Heart left ventricle (tissue), 16 donors: ENCODE results near the gene NUDT8. TPM values are rescaled to one million over a fixed set of nuclear protein-coding genes. Genes with fewer than 3 reads are reported as not detected.
A peak's percentile ranks its signal among the peaks of the same experiment; 100 is the strongest.

Source experiments
- ATAC-seq, 4 donors: fragments of 200-7000 bp; cut with Tn5 transposase; one replicate each; pipeline ENCODE4 v1.9.1; 2020 to 2022; ENCODE audit warnings: moderate library complexity in 4 of 4, mild to moderate bottlenecking in 3 of 4, moderate number of reproducible peaks in 1 of 4
- DNase-seq, 5 donors: peaks; one replicate each; pipeline ENCODE4 v3.0.0-alpha.2; 2020
- H3K27ac ChIP-seq, 12 donors: fragments of 200-600 bp; sonication (generic) in 4 of 12; one replicate each; pipeline versions ENCODE4 v1.5.0 to v1.8.0; 2016 to 2022; ENCODE audit warnings: mild to moderate bottlenecking in 2 of 12
- H3K27me3 ChIP-seq, 9 donors: fragments of 200-600 bp; sonication (generic) in 2 of 9; one replicate each; pipeline versions ENCODE4 v1.5.1 to v1.8.0; 2016 to 2022; ENCODE audit warnings: mild to moderate bottlenecking in 3 of 9
- H3K36me3 ChIP-seq, 9 donors: fragments of 200-600 bp; sonication (generic) in 2 of 9; one replicate each; pipeline versions ENCODE4 v1.5.0 to v1.8.0; 2018 to 2022; ENCODE audit warnings: mild to moderate bottlenecking in 2 of 9
- H3K4me1 ChIP-seq, 12 donors: fragments of 200-600 bp; sonication (generic) in 4 of 12; one replicate each; pipeline versions ENCODE4 v1.5.0 to v1.8.0; 2016 to 2022; ENCODE audit warnings: mild to moderate bottlenecking in 3 of 12
- H3K4me3 ChIP-seq, 12 donors: fragments of 200-600 bp; sonication (generic) in 4 of 12; one replicate each; pipeline versions ENCODE4 v1.5.0 to v1.8.0; 2017 to 2022; ENCODE audit warnings: mild to moderate bottlenecking in 9 of 12, moderate library complexity in 4 of 12
- H3K9me3 ChIP-seq, 12 donors: fragments of 200-600 bp; sonication (generic) in 4 of 12; one replicate each; pipeline versions ENCODE4 v1.5.0 to v1.8.0; 2016 to 2022; ENCODE audit warnings: mild to moderate bottlenecking in 1 of 12
- CTCF ChIP-seq, 12 donors: fragments of 200-600 bp; sonication (generic) in 4 of 12; IDR thresholded peaks; one replicate each; pipeline versions ENCODE4 v1.5.0 to v1.8.0; 2018 to 2022; ENCODE audit warnings: antibody characterized with exemption in 12 of 12, mild to moderate bottlenecking in 5 of 12
- POLR2A ChIP-seq, 2 donors: fragments of 450-650 bp; IDR thresholded peaks; one replicate each; pipeline ENCODE4 v1.6.1; 2017; ENCODE audit warnings: antibody characterized with exemption in 2 of 2, mild to moderate bottlenecking in 2 of 2, moderate library complexity in 2 of 2
- WGBS, 4 donors: extraction: QIAGEN DNeasy Blood & Tissue Kit in 2 of 4; methylation state at CpG; one replicate each; pipeline versions ENCODE4 v1.1.5 to v1.1.7; 2013 to 2018; 5-methylcytosine and 5-hydroxymethylcytosine counted together
- intact Hi-C, 10 donors: fragments of 100-400 bp; cut with DNase I; formaldehyde crosslinking; loops; one replicate each; pipeline versions ENCODE4 v1.11.1 to v1.14.2; 2022
- polyA plus RNA-seq, 2 donors: library from polyadenylated mRNA; stranded (reverse); fragments of 200-250 nt; gene quantifications; one replicate each; pipeline ENCODE4 v1.2.3, GENCODE V29; 2013
- total RNA-seq, 9 donors: library from RNA; depleted of rRNA in 2 of 9; stranded (reverse); fragments of >200 nt in 2 of 9; fragmentation: NEBNext Ultra II Directional in 3 of 9; extraction: Animal tissue kit (Norgen Biotek cat#: 25700) in 3 of 9; gene quantifications; one replicate each; pipeline versions ENCODE4 v1.1.0 to v1.2.4, GENCODE V29; 2016 to 2023
- donor health status: ischemic (EF 13 %, LVEDD 7.1; RV severe dilation, severe dysfunction).
- donor health status: healthy with polysubstance abuse.
- donor health status: DM: no; HTN: yes; CAD: no.
- donor health status: DM: no; HTN: no; CAD: no.
- donor health status: ischemic (EF 25% LVEDD 6.9; RV normal size, moderate dysfunction).
- donor health status: ischemic (EF 25% LVEDD 5.7; RV mildly dilated, moderate dysfunction).
- donor health status: healthy.
- donor health status: DM: yes; HTN: yes; CAD: no.
- donor health status: ischemic (EF 35%, LVEDD 5.7; RV mildly dilated, moderate dysfunction).
- donor health status: nonischemic (EF 11% LVEDD 7.7; RV severe dilation, severe dysfunction).
- donor health status: DM: yes; HTN: yes; CAD: no.
- donor health status: PGD.
- donor health status: ischemic (EF 29% LVEDD 5.4; RV normal size, mild dysfunction).
- donor health status: nonischemic (EF 23%, LVEDD 6.1; RV moderate dilation, normal function).

Gene NUDT8
- total and polyA plus RNA-seq, 11 donors: 29.1 to 110 (median 49.3) TPM

GRCh38 chr11:67640758-67641337 lies 11.1 kb upstream of the NUDT8 start:
- no peak for TF ChIP-seq POLR2A (IDR thresholded peaks at IDR 0.05)
- no peak for TF ChIP-seq CTCF (IDR thresholded peaks at IDR 0.05)
- intact Hi-C loops: no loop called here

DNA sequence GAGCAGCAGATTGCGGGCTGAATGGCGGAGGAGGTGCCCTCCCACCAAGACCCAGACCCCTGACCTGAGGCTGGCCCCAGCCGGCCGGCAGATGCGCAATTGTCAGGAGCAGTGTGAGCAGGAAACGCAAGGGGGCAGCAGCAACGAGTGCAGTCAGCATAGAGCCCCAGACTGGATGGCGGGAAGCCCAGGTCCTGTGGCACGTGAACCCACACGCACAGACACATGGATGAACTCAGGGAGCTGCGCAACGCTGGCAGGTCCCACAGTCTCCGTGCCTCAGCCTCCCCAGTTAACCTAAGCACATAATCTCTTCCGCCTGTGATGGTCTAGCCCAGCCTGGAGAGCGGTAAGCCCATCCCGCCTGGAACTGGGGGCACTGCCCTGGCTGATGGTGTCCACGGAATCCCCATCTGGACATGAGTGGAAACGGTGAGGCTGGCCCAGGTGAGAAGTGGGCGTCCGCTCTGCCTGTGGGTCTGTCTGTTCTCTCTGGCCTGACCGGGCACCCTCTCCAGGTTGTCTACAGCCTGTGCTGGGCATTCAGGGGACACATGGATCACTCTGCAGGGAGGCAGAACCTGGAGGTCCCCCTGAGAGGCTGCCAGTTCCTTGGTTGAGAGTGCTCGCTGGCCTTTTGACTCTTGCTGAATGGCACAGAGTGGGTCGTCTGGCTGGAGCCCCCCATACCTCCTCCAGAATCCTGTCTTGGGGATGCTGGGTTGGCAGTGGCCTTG lies 10.5 kb upstream of the NUDT8 start:
- 21 to 50% (median 45%) methylated on average over 15 to 23 of the region's 23 CpGs for WGBS, 4 donors
- TF ChIP-seq CTCF (IDR thresholded peaks at IDR 0.05) (peak in 11 of 12 donors; percentile 35 to 69 (median 51)), POLR2A (IDR thresholded peaks at IDR 0.05) (no peak)
- Histone ChIP-seq H3K4me1 (no peaks in the 10 kb centered on the region), H3K36me3 (no peaks in the 10 kb centered on the region), H3K27me3 (peaks cover 0 to 21% (median 7%) of the 10 kb centered on the region in 9 donors), H3K9me3 (peaks cover 0 to 6% (median 0%) of the 10 kb centered on the region in 12 donors), H3K27ac (no peak overlapping the region), H3K4me3 (no peak overlapping the region)
- intact Hi-C loops: no loop called here
- ATAC-seq (peak; percentile 30 to 80 (median 58)), DNase-seq (peak in 3 of 5 donors; percentile 58 to 79 (median 59))

More at GRCh38 chr11:67640758-67641337, 11.1 kb upstream of the NUDT8 start:
- Histone ChIP-seq H3K4me1 (no peaks in the 10 kb centered on the region), H3K27me3 (peaks cover 0 to 21% (median 7%) of the 10 kb centered on the region in 9 donors), H3K36me3 (no peaks in the 10 kb centered on the region), H3K27ac (no peak overlapping the region), H3K9me3 (peaks cover 0 to 6% (median 0%) of the 10 kb centered on the region in 12 donors), H3K4me3 (no peak overlapping the region)
- no peak for DNase-seq
- 71 to 81% (median 80%) methylated on average over 6 to 12 of the region's 12 CpGs for WGBS, 4 donors
- no peak for ATAC-seq

DNA sequence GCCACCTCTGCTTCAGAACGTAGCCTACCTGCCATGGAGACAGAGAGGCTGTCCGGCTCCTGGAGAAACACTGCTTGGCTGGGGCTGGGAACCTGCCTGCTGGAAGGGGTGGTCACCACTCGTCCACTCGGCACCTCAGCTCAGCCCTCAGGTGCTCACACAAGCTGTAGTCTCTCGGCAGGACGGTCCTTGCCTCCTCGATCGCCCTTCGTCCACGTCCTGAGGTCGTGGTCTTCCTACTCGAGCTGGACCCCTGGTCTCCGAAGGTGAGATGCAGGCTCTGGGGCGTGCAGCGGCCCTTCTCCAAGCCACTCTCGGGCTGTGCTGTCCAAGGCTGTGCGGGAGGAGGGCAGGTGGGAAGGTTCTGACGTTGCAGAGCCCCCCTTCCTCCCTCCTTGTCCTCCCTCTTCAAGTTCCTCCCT lies 9.7 kb upstream of the NUDT8 start, which contains the start of gene TBX10:
Gene TBX10, minus strand, starts transcription at position 326 of the 422 bp plus-strand sequence. Its CDS starts 291 bp downstream, at position 35.
- Histone ChIP-seq H3K27me3 (peaks cover 0 to 21% (median 7%) of the 10 kb centered on the region in 9 donors), H3K27ac (no peak within 1 kb of the TSS), H3K4me1 (no peaks in the 10 kb centered on the region), H3K9me3 (peaks cover 0 to 6% (median 0%) of the 10 kb centered on the region in 12 donors), H3K36me3 (no peaks in the 10 kb centered on the region), H3K4me3 (no peak within 1 kb of the TSS)
- TF ChIP-seq POLR2A (IDR thresholded peaks at IDR 0.05): no peak
- TF ChIP-seq CTCF (IDR thresholded peaks at IDR 0.05): no peak
- no peak for DNase-seq
- intact Hi-C loops: loop anchor here in 2 of 10 donors (10.0 kb wide), 2 partner anchors 155 to 165 kb away; no protein-coding TSS in a partner anchor
- ATAC-seq: no peak
- 80 to 85% (median 83%) methylated on average over 17 to 18 of the region's 18 CpGs for WGBS, 4 donors
